Esophagus muscularis mucosa (tissue), 4 donors: ENCODE data around the gene ARFRP1. TPM values are rescaled to one million over a fixed set of nuclear protein-coding genes. Genes with fewer than 3 reads are reported as not detected.

Experiments used
- DNase-seq: peaks from one replicate; pipeline ENCODE4 v3.0.0-alpha.2; 2017; ENCODE audit errors: extremely low spot score
- H3K27ac ChIP-seq, 4 donors: fragments of 200-600 bp; sonication (generic); replicated peaks in 1 of 4; 1 replicate in 3 of 4; 2 replicates in 1 of 4; pipeline ENCODE4 v1.5.1; 2016 to 2019; ENCODE audit warnings: mild to moderate bottlenecking in 1 of 4
- H3K27me3 ChIP-seq, 4 donors: fragments of 200-600 bp; sonication (generic); one replicate each; pipeline versions ENCODE4 v1.5.1 to v1.6.0; 2016 to 2019
- H3K36me3 ChIP-seq, 4 donors: fragments of 200-600 bp; sonication (generic); one replicate each; pipeline ENCODE4 v1.5.1; 2016 to 2019
- H3K4me1 ChIP-seq, 4 donors: fragments of 200-600 bp; sonication (generic); one replicate each; pipeline ENCODE4 v1.5.1; 2016 to 2019
- H3K4me3 ChIP-seq, 4 donors: fragments of 200-600 bp; sonication (generic); 1 replicate in 2 of 4; 2 replicates in 2 of 4; pipeline ENCODE4 v1.5.1; 2016 to 2019; ENCODE audit warnings: mild to moderate bottlenecking in 4 of 4, moderate library complexity in 1 of 4
- H3K9me3 ChIP-seq, 4 donors: fragments of 200-600 bp; sonication (generic); 1 replicate in 3 of 4; 2 replicates in 1 of 4; pipeline ENCODE4 v1.5.1; 2016 to 2019
- EP300 ChIP-seq: sonication (generic); formaldehyde crosslinking; IDR thresholded peaks from one replicate; pipeline ENCODE4 v1.6.1; 2017; ENCODE audit warnings: antibody characterized with exemption
- POLR2A ChIP-seq: fragments of 450-650 bp; IDR thresholded peaks from one replicate; pipeline ENCODE4 v1.6.1; 2017; ENCODE audit warnings: antibody characterized with exemption, moderate library complexity, mild to moderate bottlenecking, low read depth
- POLR2AphosphoS5 ChIP-seq, 2 donors: sonication (generic); formaldehyde crosslinking; IDR thresholded peaks; one replicate each; pipeline ENCODE4 v1.6.1; 2017; ENCODE audit warnings: antibody characterized with exemption in 2 of 2
- WGBS: methylation state at CpG from one replicate; pipeline ENCODE4 v1.1.5; 2018; 5-methylcytosine and 5-hydroxymethylcytosine counted together
- intact Hi-C: fragments of 100-400 bp; cut with DNase I; formaldehyde crosslinking; loops from one replicate; pipeline ENCODE4 v1.15.1; 2023
- small RNA-seq, 3 donors: library from RNA; depleted of rRNA; stranded (forward); fragments of <200 nt; gene quantifications; one replicate each; pipeline ENCODE3, GENCODE V24; 2016
- total RNA-seq, 4 donors: library from RNA; depleted of rRNA; stranded (reverse); fragments of >200 nt; gene quantifications; one replicate each; pipeline versions ENCODE4 v1.1.0 to v1.2.1, GENCODE V29; 2016
- TF ChIP-seq, protein P1 (sequence below), 3 experiments: fragments of 200-600 bp in 2 of 3; fragments of 450-650 bp in 1 of 3; sonication (generic) in 2 of 3; IDR thresholded peaks; one replicate each; pipeline ENCODE4 v1.5.1; 2017 to 2019; ENCODE audit warnings: antibody characterized with exemption in 3 of 3, mild to moderate bottlenecking in 2 of 3, moderate library complexity in 1 of 3

ARFRP1 gene
- total RNA-seq, 4 donors from 2014 or later: 34.1 to 46.5 (median 44.6) TPM

DNA sequence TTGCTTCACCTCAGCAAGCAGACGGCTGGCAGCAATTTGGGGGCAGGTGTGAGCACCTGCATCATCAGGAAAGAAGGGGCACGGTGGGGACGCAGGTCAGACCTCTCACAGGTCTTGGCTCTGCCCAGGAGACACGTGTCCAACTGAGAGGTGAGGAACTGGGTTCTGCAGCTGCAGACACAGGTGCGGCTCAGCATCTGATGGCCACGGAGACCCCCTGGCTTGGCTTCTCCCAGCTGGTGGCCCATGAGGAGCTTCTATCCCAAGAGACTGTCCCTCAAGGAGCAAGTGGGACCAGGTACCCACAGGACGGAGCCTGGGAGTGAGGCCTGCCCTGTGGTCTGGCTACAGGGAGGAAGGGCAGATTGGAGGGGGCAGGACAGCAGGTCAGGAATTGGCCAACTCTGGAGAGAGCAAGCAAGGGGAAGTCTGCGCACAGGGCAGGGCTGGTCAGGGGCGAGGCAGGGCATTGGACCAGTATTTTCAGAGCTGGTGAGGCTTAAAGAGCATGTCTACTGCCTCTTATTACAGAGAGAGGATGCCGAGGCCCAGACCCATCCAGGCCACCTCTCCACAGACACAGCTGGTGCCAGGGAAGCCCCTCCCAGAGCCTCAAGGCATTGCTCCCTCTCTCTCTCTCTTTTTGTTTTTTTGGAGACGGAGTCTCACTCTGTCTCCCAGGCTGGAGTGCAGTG is 58.7 kb downstream of the ARFRP1 start:
- Histone ChIP-seq H3K36me3 (peaks cover 0 to 3% (median 0%) of the 10 kb centered on the region in 4 donors), H3K27ac (no peak overlapping the region), H3K4me3 (no peak overlapping the region), H3K4me1 (peaks cover 18 to 30% (median 29%) of the 10 kb centered on the region in 4 donors), H3K9me3 (no peaks in the 10 kb centered on the region), H3K27me3 (peaks cover 0 to 11% (median 0%) of the 10 kb centered on the region in 4 donors)
- DNase-seq: no peak
- TF ChIP-seq, protein P1, sequence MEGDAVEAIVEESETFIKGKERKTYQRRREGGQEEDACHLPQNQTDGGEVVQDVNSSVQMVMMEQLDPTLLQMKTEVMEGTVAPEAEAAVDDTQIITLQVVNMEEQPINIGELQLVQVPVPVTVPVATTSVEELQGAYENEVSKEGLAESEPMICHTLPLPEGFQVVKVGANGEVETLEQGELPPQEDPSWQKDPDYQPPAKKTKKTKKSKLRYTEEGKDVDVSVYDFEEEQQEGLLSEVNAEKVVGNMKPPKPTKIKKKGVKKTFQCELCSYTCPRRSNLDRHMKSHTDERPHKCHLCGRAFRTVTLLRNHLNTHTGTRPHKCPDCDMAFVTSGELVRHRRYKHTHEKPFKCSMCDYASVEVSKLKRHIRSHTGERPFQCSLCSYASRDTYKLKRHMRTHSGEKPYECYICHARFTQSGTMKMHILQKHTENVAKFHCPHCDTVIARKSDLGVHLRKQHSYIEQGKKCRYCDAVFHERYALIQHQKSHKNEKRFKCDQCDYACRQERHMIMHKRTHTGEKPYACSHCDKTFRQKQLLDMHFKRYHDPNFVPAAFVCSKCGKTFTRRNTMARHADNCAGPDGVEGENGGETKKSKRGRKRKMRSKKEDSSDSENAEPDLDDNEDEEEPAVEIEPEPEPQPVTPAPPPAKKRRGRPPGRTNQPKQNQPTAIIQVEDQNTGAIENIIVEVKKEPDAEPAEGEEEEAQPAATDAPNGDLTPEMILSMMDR (IDR thresholded peaks at IDR 0.05): no peak
- no peak for TF ChIP-seq POLR2A
- TF ChIP-seq POLR2AphosphoS5 (IDR thresholded peaks at IDR 0.05): no peak
- no peak for TF ChIP-seq EP300
- 85% methylated on average over 7 of the region's 11 CpGs for WGBS
- intact Hi-C loops: no loop called here

Small RNA genes lying within 50 kb of the gene (small RNA-seq; reads per million reads assigned to genes)
- gene LIME1 (0 reads per million in 3 donors), gene TNFRSF6B (0 reads per million in 3 donors)

Other genes starting within 250 kb of the ARFRP1 start
- 1 to 10 TPM in 1 of 4 donors, under 1 TPM in 2, not detected in 1; 0.11 to 1.6 (median 0.50) TPM for gene KCNQ2, start 235.3 kb downstream of the ARFRP1 start, total RNA-seq
- gene EEF1A2, start 208.9 kb downstream of the ARFRP1 start, total RNA-seq: 10 to 100 TPM in 1 of 4 donors, 1 to 10 TPM in 3; 1.7 to 17.8 (median 7.4) TPM
- gene PPDPF, start 187.2 kb downstream of the ARFRP1 start, total RNA-seq: 100 to 1,000 TPM; 150 to 291 (median 270) TPM
- 1 to 10 TPM in 1 of 4 donors, under 1 TPM in 3; 0.06 to 1.2 (median 0.23) TPM for gene PTK6, start 170.6 kb downstream of the ARFRP1 start, total RNA-seq
- gene SRMS, start 160.2 kb downstream of the ARFRP1 start, total RNA-seq: not detected
- gene FNDC11, start 153.8 kb downstream of the ARFRP1 start, total RNA-seq: under 1 TPM; 0.23 to 0.83 (median 0.44) TPM
- 10 to 100 TPM; 19.5 to 36.9 (median 30.3) TPM for gene HELZ2, start 133.7 kb downstream of the ARFRP1 start, total RNA-seq
- gene GMEB2, start 80.9 kb downstream of the ARFRP1 start, total RNA-seq: 10 to 100 TPM; 11.1 to 19.1 (median 14.0) TPM
- 10 to 100 TPM; 13.3 to 47.4 (median 28.9) TPM for gene STMN3, start 54.6 kb downstream of the ARFRP1 start, total RNA-seq
- gene RTEL1, start 49.7 kb downstream of the ARFRP1 start, total RNA-seq: 10 to 100 TPM in 2 of 4 donors, 1 to 10 TPM in 2; 8.4 to 13.4 (median 9.6) TPM
- 10 to 100 TPM in 3 of 4 donors, 1 to 10 TPM in 1; 5.0 to 67.8 (median 26.5) TPM for gene TNFRSF6B, start 11.3 kb downstream of the ARFRP1 start, total RNA-seq
- 10 to 100 TPM; 22.5 to 38.9 (median 28.6) TPM for gene ZGPAT, start 63 bp upstream of the ARFRP1 start, total RNA-seq
- 10 to 100 TPM in 2 of 4 donors, 1 to 10 TPM in 2; 9.4 to 15.4 (median 10.9) TPM for gene LIME1, start 28.7 kb upstream of the ARFRP1 start, total RNA-seq
- 10 to 100 TPM; 41.4 to 67.1 (median 52.7) TPM for gene SLC2A4RG, start 31.8 kb upstream of the ARFRP1 start, total RNA-seq
- gene ZBTB46, start 123.3 kb upstream of the ARFRP1 start, total RNA-seq: 10 to 100 TPM in 3 of 4 donors, 1 to 10 TPM in 1; 9.6 to 22.8 (median 13.8) TPM
- not detected for gene ABHD16B, start 153.5 kb upstream of the ARFRP1 start, total RNA-seq
- gene TPD52L2, start 157.3 kb upstream of the ARFRP1 start, total RNA-seq: 100 to 1,000 TPM; 110 to 162 (median 134) TPM
- 10 to 100 TPM; 39.5 to 64.9 (median 53.1) TPM for gene DNAJC5, start 187.2 kb upstream of the ARFRP1 start, total RNA-seq
- 10 to 100 TPM; 16.6 to 31.0 (median 24.1) TPM for gene UCKL1, start 248.4 kb upstream of the ARFRP1 start, total RNA-seq